H9 (cell line): ENCODE results near the gene ZNF428. TPM values are rescaled to one million over a fixed set of nuclear protein-coding genes. Genes with fewer than 3 reads are reported as not detected.

Experiments
- DNase-seq: peaks from one replicate; pipeline ENCODE4 v3.0.0-alpha.2; 2017
- H2AFZ ChIP-seq: one replicate; pipeline ENCODE4 v1.6.1; 2013; ENCODE audit warnings: mild to moderate bottlenecking, low read length, control low read depth, moderate library complexity
- H2AK5ac ChIP-seq: 2 replicates; pipeline ENCODE4 v1.6.1; 2013; ENCODE audit warnings: low read length, control low read depth, mixed read lengths; ENCODE audit not compliant: insufficient read length
- H2BK120ac ChIP-seq: one replicate; pipeline ENCODE4 v1.6.1; 2013; ENCODE audit warnings: low read depth, mild to moderate bottlenecking, low read length, control low read depth, inconsistent platforms; ENCODE audit not compliant: poor library complexity, severe bottlenecking
- H2BK12ac ChIP-seq: 2 replicates; pipeline ENCODE4 v1.6.1; 2013; ENCODE audit warnings: low read length, control low read depth, mixed read lengths, low read depth; ENCODE audit not compliant: insufficient read length
- H2BK15ac ChIP-seq: 2 replicates; pipeline ENCODE4 v1.6.1; 2013; ENCODE audit warnings: low read depth, low read length, control low read depth
- H2BK20ac ChIP-seq: one replicate; pipeline ENCODE4 v1.6.1; 2013; ENCODE audit warnings: low read depth, mild to moderate bottlenecking, low read length, control low read depth, inconsistent platforms; ENCODE audit not compliant: poor library complexity, severe bottlenecking
- H2BK5ac ChIP-seq: 2 replicates; pipeline ENCODE4 v1.6.1; 2013; ENCODE audit warnings: low read length, control low read depth, mixed read lengths; ENCODE audit not compliant: insufficient read length
- H3K14ac ChIP-seq: 2 replicates; pipeline ENCODE4 v1.6.1; 2013; ENCODE audit warnings: low read length, control low read depth; ENCODE audit not compliant: insufficient read depth
- H3K18ac ChIP-seq: 2 replicates; pipeline ENCODE4 v1.6.1; 2013; ENCODE audit warnings: low read depth, mild to moderate bottlenecking, mixed read lengths, low read length, control low read depth; ENCODE audit not compliant: insufficient read length
- H3K23ac ChIP-seq: 2 replicates; pipeline ENCODE4 v1.6.1; 2013; ENCODE audit warnings: low read length, control low read depth, mixed read lengths, low read depth; ENCODE audit not compliant: insufficient read length
- H3K23me2 ChIP-seq: 2 replicates; pipeline ENCODE4 v1.6.1; 2013; ENCODE audit warnings: low read depth, mild to moderate bottlenecking, mixed read lengths, low read length, control low read depth; ENCODE audit not compliant: insufficient read length, poor library complexity, severe bottlenecking
- H3K27ac ChIP-seq: 2 replicates; pipeline ENCODE4 v1.5.1; 2013; ENCODE audit warnings: low read length, control low read depth, mixed read lengths, low read depth; ENCODE audit not compliant: insufficient read length
- H3K27me3 ChIP-seq: 2 replicates; pipeline ENCODE4 v1.6.1; 2013; ENCODE audit warnings: low read length, control low read depth, inconsistent platforms; ENCODE audit not compliant: insufficient read depth
- H3K4ac ChIP-seq: 2 replicates; pipeline ENCODE4 v1.6.1; 2013; ENCODE audit warnings: low read depth, mild to moderate bottlenecking, control low read depth, inconsistent platforms, low read length, moderate library complexity
- H3K4me1 ChIP-seq: 2 replicates; pipeline ENCODE4 v1.6.1; 2013; ENCODE audit warnings: low read length, control low read depth, inconsistent platforms; ENCODE audit not compliant: insufficient read depth
- H3K4me2 ChIP-seq: 2 replicates; pipeline ENCODE4 v1.6.1; 2013; ENCODE audit warnings: low read length, control low read depth, mixed read lengths; ENCODE audit not compliant: insufficient read length, insufficient read depth
- H3K56ac ChIP-seq: 2 replicates; pipeline ENCODE4 v1.6.1; 2013; ENCODE audit warnings: low read depth, mild to moderate bottlenecking, mixed read lengths, low read length, control low read depth; ENCODE audit not compliant: insufficient read length
- H3K79me1 ChIP-seq: 2 replicates; pipeline ENCODE4 v1.6.1; 2013; ENCODE audit warnings: low read depth, mild to moderate bottlenecking, moderate library complexity, low read length, control low read depth, inconsistent platforms; ENCODE audit not compliant: insufficient read depth, poor library complexity, severe bottlenecking
- H3K79me2 ChIP-seq: 2 replicates; pipeline ENCODE4 v1.6.1; 2013; ENCODE audit warnings: low read length, control low read depth, inconsistent platforms; ENCODE audit not compliant: insufficient read depth
- H3K9ac ChIP-seq: 2 replicates; pipeline ENCODE4 v1.6.1; 2013; ENCODE audit warnings: low read length, control low read depth, mixed read lengths; ENCODE audit not compliant: insufficient read length; ENCODE audit errors: extremely low read depth
- H3K9me3 ChIP-seq: one replicate; pipeline ENCODE4 v1.6.1; 2013; ENCODE audit warnings: low read depth, low read length, inconsistent platforms; ENCODE audit not compliant: control insufficient read depth
- H3T11ph ChIP-seq: one replicate; pipeline ENCODE4 v1.6.1; 2013; ENCODE audit warnings: mild to moderate bottlenecking, low read length, control low read depth, inconsistent platforms
- H4K20me1 ChIP-seq: one replicate; pipeline ENCODE4 v1.6.1; 2013; ENCODE audit not compliant: control insufficient read depth, insufficient read length, insufficient read depth
- H4K5ac ChIP-seq: 2 replicates; pipeline ENCODE4 v1.6.1; 2013; ENCODE audit warnings: low read depth, mild to moderate bottlenecking, mixed read lengths, low read length, control low read depth; ENCODE audit not compliant: insufficient read length
- H4K8ac ChIP-seq: replicated peaks from 2 replicates; pipeline ENCODE4 v1.6.1; 2013; ENCODE audit warnings: low read length, control low read depth, mixed read lengths, low read depth; ENCODE audit not compliant: insufficient read length
- H4K91ac ChIP-seq: 2 replicates; pipeline ENCODE4 v1.6.1; 2013; ENCODE audit warnings: low read depth, mild to moderate bottlenecking, moderate library complexity, mixed read lengths, low read length, control low read depth; ENCODE audit not compliant: insufficient read length
- H3K27ac Mint-ChIP-seq, 3 experiments: 2 replicates in 2 of 3; 3 replicates in 1 of 3; pipeline ENCODE4 v1.8.0; 2020 to 2021; ENCODE audit warnings: mixed read lengths in 3 of 3, mild to moderate bottlenecking in 1 of 3, moderate library complexity in 1 of 3
- H3K27me3 Mint-ChIP-seq: 2 replicates; pipeline ENCODE4 v1.8.0; 2021; ENCODE audit warnings: low read depth, mild to moderate bottlenecking, moderate library complexity, mixed read lengths
- H3K36me3 Mint-ChIP-seq, 3 experiments: 2 replicates in 2 of 3; 3 replicates in 1 of 3; pipeline ENCODE4 v1.8.0; 2020 to 2021; ENCODE audit warnings: low read depth in 3 of 3, mixed read lengths in 3 of 3; ENCODE audit not compliant: insufficient read depth in 1 of 3
- H3K4me1 Mint-ChIP-seq, 2 experiments: 2 replicates each; pipeline ENCODE4 v1.8.0; 2020; ENCODE audit warnings: mixed read lengths in 2 of 2
- H3K4me3 Mint-ChIP-seq, 2 experiments: 2 replicates in 1 of 2; 3 replicates in 1 of 2; pipeline ENCODE4 v1.8.0; 2020 to 2021; ENCODE audit warnings: mild to moderate bottlenecking in 2 of 2, mixed read lengths in 2 of 2, moderate library complexity in 1 of 2
- H3K9me3 Mint-ChIP-seq, 2 experiments: 2 replicates in 1 of 2; 3 replicates in 1 of 2; pipeline ENCODE4 v1.8.0; 2020; ENCODE audit warnings: mild to moderate bottlenecking in 2 of 2, mixed read lengths in 2 of 2, moderate library complexity in 1 of 2
- WGBS: extraction: QIAGEN DNeasy Blood & Tissue Kit; methylation state at CpG from one replicate; pipeline ENCODE4 v1.1.7; 2013; ENCODE audit warnings: missing lambda C conversion rate, low lambda C conversion rate, mixed read lengths; ENCODE audit not compliant: insufficient read length; ENCODE audit errors: extremely low coverage; 5-methylcytosine and 5-hydroxymethylcytosine counted together
- total RNA-seq: library from RNA; stranded (reverse); gene quantifications from 2 replicates; pipeline ENCODE4 v1.2.1, GENCODE V29; 2021
- TF ChIP-seq, protein P1 (sequence below): fragments of 200-600 bp; sonication (generic); conservative IDR thresholded peaks from 3 replicates; pipeline ENCODE4 v1.8.0; 2021; ENCODE audit warnings: antibody characterized with exemption, mild to moderate bottlenecking

The ZNF428 gene
- total RNA-seq, 1 experiment from 2014 or later = 30.3 TPM

DNA sequence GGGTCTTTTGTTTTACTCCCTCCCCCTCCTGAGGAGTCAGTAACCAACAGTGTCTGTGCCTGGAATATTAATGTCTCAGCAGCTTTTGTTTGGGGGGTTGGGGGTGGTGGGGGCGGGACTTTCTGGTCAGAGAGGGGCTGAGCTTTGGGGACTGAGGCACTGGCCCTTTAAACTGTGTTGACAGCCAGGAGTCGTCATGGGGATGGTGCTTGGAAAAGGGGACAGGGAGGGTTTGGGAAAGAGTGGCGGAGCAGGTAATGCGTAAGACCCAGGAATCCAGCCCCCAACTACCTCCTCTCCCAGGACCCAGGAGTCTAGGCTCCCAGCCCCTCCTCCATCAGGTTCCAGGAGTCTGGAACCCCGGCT, 15.1 kb upstream of the ZNF428 start:
- H4K91ac ChIP-seq = no peak overlapping the region
- H3K4me2 ChIP-seq = peak overlapping the region; percentile 63
- TF ChIP-seq, protein P1, sequence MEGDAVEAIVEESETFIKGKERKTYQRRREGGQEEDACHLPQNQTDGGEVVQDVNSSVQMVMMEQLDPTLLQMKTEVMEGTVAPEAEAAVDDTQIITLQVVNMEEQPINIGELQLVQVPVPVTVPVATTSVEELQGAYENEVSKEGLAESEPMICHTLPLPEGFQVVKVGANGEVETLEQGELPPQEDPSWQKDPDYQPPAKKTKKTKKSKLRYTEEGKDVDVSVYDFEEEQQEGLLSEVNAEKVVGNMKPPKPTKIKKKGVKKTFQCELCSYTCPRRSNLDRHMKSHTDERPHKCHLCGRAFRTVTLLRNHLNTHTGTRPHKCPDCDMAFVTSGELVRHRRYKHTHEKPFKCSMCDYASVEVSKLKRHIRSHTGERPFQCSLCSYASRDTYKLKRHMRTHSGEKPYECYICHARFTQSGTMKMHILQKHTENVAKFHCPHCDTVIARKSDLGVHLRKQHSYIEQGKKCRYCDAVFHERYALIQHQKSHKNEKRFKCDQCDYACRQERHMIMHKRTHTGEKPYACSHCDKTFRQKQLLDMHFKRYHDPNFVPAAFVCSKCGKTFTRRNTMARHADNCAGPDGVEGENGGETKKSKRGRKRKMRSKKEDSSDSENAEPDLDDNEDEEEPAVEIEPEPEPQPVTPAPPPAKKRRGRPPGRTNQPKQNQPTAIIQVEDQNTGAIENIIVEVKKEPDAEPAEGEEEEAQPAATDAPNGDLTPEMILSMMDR = no peak
- no peak overlapping the region for H3K56ac ChIP-seq
- Mint-ChIP-seq H3K27me3 (peaks cover 62% of the 10 kb centered on the region), H3K4me1 (peaks cover 18 to 33% of the 10 kb centered on the region in 2 experiments), H3K36me3 (peaks cover 0 to 5% (median 0%) of the 10 kb centered on the region in 3 experiments; a peak in 2 of 7 replicates), H3K27ac (no peak overlapping the region; a peak in 1 of 7 replicates), H3K9me3 (peaks cover 0 to 2% of the 10 kb centered on the region in 2 experiments; a peak in 1 of 5 replicates), H3K4me3 (peak overlapping the region; percentile 61 to 88)
- no peak overlapping the region for H4K8ac ChIP-seq
- H2AFZ ChIP-seq = no peak overlapping the region
- H3K4me1 ChIP-seq = peaks cover 3% of the 10 kb centered on the region; the same call in 1 of the 2 replicates
- no peak overlapping the region for H2BK120ac ChIP-seq
- no peak overlapping the region for H2BK12ac ChIP-seq
- no peak overlapping the region for H2BK15ac ChIP-seq
- no peaks in the 10 kb centered on the region for H4K20me1 ChIP-seq
- no peak overlapping the region for H3K14ac ChIP-seq
- H3K9ac ChIP-seq = no peak overlapping the region
- no peaks in the 10 kb centered on the region for H3K79me1 ChIP-seq
- no peak overlapping the region for H3K4ac ChIP-seq
- no CpG with 5 or more reads among the region's 5 CpGs for WGBS
- no peak overlapping the region for H2BK20ac ChIP-seq
- H3K18ac ChIP-seq = peak overlapping the region; percentile 25
- peaks cover 13% of the 10 kb centered on the region; the same call in 1 of the 2 replicates for H3K27me3 ChIP-seq
- H3K23ac ChIP-seq = no peak overlapping the region
- H3K23me2 ChIP-seq = peaks cover 18% of the 10 kb centered on the region
- H2BK5ac ChIP-seq = no peak overlapping the region
- no peak overlapping the region for H3T11ph ChIP-seq
- H3K9me3 ChIP-seq = no peaks in the 10 kb centered on the region
- no peak overlapping the region for H3K27ac ChIP-seq
- no peak overlapping the region for H4K5ac ChIP-seq
- no peaks in the 10 kb centered on the region for H3K79me2 ChIP-seq
- DNase-seq = peak; percentile 46
- no peak overlapping the region for H2AK5ac ChIP-seq
